CD4-positive, alpha-beta T cell treated with Interleukin-17A for 4 hours (primary cell): Measurements from ENCODE around the gene ITPR3.

Source experiments
- DNase-seq: peaks from one replicate; pipeline ENCODE4 v3.0.0-alpha.2; 2020; ENCODE audit warnings: mixed read lengths

ITPR3 gene

DNA sequence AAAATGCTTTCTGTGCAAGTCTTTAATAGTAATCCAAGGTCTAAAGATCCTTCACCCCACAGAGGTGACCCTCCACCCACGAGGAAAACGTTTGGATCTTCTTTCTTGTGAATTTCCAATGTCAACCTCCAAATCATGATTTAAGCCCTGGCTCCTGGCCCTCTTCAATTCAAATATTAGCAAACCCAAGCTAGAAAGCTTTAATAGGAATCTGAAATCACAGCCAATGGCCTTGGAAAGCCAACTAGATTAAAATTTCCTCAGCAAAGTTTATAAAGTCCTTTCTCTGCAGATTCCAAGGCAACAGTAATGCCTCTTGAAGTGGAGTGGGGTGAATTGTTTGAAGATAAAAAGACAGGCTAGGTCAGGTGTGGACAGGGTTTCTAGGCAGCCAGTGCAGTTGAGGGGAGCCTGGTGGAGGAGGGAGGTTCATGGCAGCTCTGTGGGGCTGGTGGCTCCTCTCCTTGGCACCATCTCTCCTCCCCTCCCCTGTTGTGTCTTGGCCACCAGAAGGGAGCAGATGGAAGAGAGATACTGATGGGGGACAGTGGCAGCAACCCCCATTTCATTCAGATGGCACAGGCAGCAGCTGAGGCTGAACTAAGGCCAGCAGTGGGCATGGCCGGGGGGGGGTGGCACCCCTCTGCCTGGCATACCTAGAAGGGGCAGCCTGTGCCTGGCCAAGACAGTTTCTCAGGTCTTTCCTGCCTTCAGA, 102.4 kb downstream of the ITPR3 start:
- no peak for DNase-seq

DNA sequence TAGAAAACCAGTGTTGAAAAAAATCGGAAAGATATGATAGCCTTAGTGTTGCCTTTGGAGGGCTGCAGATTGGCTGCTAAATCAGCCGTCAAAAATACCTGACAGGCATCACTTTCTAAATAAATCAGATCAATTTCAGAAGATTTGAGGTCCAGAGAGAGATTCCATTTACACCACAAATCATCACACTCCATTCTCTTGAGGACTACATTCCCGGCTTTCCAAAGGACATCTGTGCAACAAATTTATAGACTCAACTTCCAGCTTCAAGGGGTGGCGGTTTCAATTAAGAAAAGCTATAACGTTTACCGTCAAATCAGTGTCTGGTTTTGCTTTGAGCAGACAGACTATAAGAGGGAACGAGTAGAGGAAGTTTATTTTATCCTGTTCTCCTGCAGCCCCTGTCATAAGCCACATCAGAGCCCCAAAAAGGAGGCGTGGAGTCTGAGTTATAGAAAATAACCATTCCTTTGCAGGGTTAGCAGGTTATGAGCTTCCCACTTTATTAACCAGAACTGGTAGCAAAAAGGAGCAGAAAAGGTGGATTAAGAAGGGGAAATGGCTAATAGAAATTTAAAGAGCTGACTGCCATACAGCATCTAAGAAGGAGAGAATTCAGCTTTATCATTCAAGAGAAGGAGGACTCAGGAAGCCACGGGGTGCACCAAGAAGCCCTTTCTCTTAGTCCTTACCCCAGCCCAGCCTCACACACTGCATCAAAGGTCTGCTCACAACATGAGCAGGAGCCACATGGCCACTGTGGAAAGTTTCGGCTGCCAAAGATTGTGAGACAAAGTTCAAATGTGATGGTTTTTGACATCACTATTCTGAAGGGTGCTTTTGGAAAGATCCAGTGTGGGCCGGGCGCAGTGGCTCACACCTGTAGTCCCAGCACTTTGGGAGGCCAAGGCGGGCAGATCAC, 103.2 kb downstream of the ITPR3 start:
- DNase-seq, result peak; percentile 47

DNA sequence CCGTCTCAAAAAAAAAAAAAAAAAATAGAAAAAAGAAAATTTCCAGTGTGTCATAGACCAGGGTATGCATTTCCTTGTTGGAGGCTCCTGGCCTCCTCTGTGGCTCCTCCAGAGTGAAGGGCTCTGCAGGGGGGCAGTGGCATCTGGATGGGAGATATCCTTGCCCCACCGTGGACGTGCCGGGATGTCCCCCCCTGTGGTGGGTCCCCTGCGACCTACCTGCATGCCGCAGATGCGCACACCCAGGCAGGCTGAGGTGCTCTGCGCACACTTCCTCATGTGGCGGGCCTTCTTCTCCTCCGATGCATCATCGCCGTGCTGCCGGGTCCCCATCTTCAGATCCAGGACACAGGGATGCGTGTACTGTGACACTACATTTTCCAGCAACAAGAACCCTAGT, 104.1 kb downstream of the ITPR3 start:
- no peak for DNase-seq

DNA sequence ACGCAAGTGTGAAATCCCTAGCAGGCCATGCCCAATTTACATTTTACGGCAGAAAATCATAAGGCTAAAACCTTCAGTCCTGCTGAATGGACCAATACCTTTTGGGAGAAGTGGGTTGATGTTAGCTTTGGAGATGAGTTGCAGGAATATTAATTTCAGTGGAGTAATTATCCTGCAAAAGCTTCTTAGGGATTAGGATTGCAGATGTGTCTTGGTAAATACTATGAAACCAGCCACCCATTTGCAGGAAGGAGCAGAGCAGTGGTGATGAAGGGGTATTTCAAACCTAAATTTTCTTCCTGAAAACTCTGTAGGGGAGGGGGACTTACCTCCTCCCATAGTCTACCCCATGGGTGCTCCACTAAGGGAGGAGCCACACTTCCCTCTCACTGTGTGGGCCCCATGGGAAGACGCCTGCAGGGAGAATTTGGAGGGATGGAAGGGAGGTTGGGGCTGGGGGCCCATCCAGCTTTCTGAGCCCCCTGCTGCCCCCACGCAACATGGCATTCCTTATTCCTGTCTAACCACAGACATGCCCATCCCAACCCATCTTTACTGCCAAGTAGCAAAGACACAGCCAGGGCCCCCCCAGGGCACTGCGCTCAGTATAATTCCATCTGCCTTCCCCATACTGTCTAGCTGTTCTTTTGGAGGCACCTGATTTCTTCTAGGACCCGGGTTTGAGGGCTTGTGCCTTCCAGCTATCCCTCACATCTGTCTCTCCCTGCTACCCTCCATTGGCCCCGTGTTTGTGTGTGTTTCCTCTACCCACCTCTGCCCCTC, 105.0 kb downstream of the ITPR3 start:
- no peak for DNase-seq

DNA sequence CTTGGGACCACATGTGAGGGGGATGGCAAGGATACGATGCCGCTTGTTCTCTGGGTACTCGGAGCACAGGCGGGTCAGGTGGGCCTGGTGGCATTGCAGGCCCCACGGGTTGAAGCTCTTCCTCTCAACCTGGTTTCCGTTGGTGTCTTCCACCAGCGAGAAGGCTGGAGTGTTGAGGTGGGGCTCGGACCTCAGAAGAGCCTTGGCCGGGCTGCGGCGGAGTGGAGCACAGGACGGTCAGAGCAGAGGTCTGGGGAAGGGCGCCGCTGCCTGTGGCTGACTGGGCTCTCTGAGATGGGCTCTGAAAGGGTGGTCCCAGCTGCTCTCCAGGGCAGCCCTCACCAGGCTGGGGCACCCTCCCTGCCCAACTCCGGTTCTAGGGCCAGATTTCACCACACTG, 105.6 kb downstream of the ITPR3 start:
- DNase-seq, result no peak

DNA sequence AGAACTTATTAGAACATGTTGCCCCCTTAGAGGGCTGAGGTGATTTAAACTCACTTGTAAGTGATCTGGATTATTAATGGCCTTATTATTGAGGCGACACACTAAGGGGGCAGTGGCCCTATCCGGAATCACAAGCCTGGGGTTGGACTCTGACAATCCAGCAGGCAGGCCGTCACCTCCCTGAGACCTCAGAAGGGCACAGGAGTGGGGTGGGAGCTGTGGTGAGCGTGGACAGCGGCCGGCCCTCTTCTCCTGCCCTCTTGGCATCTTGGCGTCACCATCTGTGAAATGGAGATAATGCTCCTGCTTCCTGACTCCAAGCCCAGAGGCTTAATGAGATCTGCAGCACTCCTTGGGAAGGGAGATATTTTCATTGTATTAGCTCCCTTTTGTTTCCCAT, 106.0 kb downstream of the ITPR3 start:
- no peak for DNase-seq

DNA sequence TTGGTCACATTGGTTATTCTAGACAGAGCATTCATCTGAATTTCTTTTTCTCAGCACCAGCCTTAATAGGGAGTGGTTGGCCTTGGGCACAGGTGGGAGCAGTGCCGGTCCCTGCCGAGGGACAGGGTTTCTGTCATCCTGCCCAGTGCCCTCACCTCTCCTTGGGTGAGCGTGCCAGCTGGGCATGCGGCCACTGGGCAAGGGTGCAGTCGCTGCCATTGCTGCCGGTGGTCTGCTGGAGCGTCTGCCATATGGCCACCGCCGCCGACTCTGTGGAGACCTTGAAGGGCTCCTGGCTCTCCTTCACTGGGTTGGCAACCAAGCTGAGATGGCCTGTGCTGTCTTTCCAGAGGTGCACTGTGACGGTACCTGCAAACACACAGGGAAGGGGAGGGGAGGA, 106.8 kb downstream of the ITPR3 start:
- DNase-seq, result no peak

DNA sequence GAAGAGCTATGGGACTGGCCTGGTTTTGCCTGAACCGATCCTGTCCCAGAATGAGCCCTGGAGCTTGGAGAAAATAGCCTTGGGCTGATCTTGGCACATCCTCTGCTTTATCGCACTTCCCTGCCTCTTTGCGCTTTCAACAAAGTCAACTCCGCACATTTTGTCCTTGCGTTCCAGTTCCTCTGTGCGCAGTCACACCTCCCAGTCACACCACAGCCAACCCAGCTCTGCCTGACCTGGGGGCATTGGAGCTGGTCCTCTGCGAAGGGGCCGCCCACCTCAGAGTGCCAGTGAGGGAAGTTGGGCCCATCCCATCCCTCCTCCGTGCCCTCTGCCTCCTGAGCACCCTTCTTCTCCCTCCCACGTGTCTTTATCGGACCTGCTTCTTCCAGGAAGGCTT, 107.3 kb downstream of the ITPR3 start:
- DNase-seq, result no peak

DNA sequence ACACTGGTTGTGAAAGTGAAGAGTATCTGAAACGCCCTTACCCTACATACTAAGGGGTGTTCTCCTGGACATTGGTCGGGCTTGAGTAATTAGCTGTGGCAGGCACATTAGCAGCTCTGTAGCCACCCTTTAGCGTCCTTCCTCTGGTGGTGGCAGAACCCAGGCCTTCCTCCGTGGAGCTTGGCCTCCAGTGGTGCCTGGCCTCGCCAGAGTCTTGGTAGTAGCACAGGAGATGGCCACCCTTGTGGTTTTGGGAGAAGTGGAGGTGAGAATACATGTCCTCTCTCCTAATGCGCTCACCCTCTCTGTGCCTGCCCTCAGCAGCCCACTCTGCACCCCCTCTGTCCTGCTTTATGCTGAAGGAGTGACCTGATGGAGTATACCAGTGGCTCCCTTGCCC, 107.9 kb downstream of the ITPR3 start:
- DNase-seq, result no peak

DNA sequence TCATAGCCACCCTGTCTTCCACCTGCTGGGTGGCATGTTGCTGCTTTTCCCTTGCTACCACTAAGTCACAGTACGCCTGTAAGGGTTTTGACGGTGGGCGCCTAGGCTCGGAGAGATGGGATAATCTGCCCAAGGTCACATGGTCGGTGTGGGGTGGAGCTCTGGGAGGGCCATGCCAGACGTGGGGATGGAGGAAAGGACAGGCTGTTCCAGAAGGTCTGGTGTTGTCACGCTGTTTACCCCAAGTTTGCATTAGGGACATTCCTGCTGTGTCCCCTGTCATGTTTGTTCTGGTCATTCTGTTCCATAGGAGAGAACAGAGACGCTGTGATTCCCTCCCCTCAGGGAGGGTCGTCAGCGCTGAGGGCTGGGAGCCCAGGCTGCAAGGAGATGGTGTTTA, 109.5 kb downstream of the ITPR3 start:
- no peak for DNase-seq

DNA sequence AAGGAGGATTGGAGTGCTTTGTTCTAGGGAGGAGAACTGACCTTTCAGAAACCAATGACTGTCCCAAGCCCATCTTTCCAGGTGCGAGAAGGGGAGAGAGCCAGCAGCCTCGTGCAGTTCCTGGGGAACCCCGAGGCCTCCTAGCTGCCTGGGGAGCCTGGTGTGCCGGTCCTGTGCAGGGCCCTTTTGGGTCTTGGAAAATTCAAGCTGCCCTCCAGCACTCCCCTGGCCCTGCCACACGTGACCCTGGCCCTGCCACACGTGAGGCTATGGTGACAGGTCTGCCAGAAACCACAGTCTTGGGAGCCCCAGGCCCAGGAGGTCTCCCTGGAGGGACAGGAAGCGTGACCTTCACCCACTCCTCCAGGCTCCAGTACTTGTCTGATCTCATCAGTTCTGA, 109.9 kb downstream of the ITPR3 start:
- no peak for DNase-seq

DNA sequence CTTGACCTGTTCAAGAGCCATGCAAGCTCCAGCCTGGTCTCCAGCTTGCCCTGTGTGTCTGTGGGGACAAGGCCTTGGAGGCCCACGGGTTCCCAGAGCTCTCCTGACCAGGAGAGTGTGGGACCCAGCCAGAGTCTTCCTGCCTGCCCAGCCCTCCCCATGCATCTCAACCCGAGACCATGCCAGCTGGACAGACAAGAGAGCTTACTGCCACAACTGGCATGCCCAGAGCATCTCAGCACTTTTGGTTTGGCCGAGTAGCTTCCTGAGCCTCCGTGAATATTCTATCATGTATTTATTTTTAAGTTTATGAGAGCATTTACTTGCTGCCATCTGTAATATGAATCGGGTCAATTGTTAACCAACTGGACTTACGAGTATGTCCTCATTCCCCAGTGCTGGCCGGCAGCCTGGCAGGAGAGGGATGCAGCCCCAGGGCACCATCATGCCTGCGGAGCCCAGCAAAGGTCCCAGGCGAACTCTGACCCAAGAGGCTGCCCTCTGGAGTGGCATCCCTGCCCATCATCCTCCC, 110.7 kb downstream of the ITPR3 start:
- no peak for DNase-seq

DNA sequence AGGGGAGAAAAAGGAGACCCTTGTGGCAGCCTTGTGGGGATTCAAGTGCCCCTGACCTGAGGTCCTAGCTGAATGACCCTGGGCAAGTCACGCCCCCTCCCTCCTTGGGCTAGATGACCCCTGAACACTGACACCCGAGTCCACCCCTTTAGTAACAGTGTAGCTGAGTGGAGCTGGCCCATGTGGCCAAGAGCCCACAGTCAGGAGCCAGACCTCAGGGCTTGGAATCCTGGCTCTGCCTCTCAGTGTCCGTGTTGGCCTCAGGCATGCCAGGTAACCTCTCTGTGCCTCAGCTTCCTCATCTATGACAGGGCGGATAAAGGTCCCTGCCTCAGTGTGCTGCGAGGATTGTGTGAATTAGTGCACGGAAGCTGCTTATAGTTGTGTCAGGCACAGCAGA, 111.3 kb downstream of the ITPR3 start:
- no peak for DNase-seq

DNA sequence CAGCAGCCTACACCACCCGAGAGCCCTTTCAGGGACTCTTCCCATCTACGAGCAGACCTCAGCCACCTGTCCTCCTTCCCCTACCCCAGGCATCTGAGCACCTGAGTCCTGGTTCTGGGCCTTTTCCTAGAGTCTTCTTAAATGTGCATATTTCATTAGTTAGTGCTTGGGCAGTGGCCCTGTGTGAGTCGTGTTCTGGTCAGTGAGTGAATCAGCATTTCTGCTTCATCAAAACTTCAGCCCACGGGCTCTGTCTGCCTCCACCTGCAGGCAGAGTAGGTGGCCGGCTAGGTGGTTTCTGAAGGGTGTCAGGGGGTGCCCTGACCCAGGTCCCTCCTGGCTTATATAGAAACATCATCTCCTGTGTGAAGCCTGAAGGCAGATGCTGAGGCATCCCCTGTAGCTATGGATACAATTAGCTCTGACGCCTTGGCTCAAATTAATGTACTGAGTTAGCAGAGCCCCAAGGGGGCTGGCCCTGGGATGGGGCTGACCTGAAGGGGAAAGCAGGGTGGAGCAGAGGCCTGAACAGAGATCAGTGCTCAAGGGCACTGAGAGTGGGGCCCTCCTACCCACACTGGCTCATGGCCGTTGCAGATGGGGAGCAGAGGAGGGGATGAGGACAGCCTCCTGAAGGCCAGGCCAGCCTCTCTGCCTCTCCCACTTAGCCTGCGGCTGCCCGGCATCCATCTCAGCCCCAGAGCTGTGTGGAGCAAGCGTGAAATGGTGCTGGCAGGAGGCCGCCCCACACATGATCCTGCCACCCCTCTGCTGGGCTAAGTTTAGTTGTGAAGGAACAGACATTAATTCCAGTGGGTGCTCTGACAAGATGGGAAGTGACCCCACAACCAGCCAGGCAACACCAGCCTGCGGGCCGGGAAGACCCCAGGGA, 111.9 kb downstream of the ITPR3 start:
- DNase-seq, result no peak

DNA sequence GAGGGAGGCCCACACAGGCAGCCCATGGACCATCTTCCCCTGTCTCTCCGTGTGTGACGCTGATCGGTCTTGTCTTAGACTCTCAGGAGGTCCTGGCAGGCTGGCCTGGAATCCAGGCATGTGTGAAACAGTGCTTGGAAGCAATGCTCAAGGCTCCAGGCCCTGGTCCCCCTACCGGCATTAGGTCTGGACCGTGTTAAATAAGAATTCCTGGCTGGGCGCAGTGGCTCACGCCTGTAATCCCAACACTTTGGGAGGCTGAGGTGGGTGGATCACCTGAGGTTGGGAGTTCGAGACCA, 112.5 kb downstream of the ITPR3 start:
- DNase-seq, result no peak

DNA sequence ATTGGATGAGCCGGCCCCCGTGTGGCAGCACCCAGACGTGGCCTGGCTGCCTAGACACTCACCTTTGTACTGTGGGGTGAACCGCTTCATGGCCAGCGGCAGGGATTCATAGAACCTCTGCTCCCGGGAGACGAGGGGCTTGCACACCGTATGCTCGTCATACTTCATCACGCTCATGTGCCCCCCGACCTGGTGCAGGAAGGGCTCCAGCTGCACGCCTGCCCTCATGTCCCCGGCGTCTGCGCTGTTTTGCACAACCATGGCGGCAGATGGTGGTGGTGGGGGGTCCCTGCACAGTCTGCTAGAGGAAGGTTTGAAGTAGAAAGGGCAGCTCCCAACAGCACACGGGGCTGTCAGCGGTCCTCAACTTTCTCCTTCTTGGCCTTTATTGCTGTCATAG, 114.1 kb downstream of the ITPR3 start:
- no peak for DNase-seq

DNA sequence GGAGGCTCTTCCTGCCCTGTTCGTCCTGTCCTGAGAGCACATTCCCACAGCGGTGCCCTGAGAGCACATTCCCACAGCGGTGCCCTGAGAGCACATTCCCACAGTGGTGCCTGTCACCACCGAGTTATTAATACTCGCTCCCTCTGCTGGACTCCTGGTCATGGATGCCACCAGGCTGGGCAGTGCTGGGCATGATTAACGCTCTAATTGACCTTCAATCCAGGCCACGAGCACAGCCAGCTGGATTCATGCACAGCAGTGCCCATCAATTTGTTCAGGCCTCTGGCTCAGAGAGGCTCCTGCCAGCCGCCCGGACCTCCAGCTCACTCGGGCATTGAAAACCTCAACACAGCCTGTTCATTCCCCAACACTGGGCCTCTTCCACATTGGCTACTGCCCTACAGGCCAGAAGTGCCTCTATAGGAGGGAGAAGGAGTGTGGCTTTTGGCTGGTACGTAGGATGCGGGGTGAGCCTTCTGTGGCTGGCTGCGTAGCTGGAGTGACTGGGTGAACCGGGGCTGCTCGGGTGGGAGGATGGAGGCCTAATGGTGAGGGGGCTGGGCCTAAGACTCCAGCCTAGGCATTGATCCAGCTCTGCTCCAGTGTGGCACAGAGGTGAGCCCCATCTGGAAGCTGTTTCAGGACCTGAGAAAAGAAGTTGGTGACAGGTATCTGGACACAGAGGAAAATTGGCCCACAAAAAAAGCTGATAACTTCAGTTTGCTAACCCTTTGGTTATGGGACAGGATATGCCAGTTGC, 116.3 kb downstream of the ITPR3 start:
- no peak for DNase-seq

DNA sequence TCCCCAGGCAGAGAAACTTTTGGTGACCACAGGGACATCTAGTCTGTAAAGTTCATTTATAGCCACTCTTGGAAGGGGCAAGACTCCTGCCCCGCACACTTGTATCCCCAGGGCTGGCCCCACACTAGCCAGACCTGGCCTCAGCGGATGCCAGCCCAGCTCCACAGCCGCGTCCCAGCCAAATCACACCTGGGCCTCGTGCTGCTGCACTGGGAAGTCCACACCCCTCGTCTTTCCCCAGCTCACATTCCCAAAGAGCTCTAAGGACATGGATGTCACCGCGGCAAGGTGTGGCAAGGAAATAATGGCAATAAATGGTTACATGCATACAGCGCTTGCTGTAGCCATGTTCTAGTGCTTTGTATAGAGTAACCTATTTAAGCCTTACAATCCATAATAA, 117.0 kb downstream of the ITPR3 start:
- no peak for DNase-seq

DNA sequence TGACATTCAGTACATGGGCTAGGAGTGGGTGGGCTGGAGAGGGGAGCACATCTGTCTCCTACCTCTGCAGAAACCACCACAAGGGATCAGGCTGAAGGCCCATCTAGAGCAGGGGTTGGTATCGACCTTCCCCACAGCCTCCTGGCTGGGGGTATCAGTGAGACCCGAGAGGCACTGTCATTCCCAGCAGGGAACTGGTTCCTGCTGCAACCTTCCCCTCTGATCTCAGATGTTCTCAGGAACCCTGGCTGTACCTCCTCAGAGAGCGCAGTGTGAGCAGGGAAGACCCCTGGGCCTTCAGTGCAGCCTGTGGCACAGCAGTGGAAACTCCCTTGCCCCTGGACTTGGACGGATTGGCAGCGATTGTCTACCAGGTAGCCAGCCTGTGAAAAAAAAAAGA, 117.8 kb downstream of the ITPR3 start:
- DNase-seq, result no peak

DNA sequence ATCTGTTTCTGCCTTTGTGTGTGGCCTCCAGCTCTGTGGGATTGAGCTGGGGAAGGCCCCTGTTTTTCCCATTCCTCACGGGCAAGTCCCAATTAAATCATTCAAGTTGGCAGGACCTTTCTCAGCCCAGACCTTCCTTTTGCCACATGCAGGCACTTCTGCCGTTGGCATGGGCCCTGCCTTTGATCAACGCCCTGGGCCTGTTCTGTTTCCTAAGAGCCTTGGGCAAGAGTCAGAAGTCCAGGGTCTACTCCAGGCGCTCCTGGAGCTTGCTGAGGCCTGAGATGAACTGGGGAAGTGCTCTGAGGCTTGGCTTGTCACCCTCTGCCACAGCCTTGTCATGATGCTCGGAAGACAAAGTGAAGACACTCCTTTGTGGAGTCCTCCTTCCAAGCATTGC, 118.4 kb downstream of the ITPR3 start:
- DNase-seq, result no peak

DNA sequence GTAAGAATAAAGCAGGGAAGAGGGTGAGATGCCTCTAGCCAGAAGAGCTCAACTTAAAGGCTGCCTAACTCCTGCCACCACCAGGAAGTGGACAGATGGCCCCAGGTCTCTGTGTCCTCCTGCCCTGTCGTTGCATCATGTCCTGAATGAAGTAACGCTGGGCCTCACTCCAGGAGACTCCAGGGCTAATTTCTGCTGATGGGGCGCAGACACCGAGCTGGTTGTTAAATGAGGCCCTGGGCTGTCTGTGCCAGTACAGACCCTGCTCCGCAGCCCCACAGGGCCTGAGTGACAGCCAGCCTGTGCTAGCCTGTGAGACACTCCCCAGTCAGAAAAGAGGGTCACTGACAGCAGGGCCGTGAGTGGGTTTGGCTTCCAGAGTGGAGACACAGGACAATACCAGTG, 119.1 kb downstream of the ITPR3 start:
- DNase-seq, result no peak

DNA sequence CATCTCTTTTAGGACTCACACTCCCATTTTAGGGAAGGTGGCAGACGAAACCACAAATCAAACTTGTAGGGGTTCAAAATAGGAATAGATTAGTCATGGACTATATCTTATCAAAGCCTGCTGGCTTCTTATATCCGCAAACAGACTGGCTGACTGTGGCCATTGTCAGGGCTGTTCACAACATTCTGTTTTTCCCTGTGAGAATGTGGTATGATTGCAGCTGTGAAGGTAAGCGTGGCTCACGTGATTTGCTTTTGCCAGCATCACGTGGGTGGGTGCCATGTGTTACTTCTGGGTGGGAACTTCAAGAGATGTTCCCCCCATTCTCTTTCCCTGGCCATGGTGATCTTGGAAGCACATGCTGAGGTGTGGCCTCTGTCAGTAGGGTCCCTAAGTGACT, 119.7 kb downstream of the ITPR3 start:
- no peak for DNase-seq
